ENCODE results near the gene SHROOM1.

- no peak for TF ChIP-seq SUZ12 (IDR thresholded peaks at IDR 0.05; ENCODE audit: extremely low read depth, insufficient read depth, insufficient read length)
- no peak for TF ChIP-seq YY1 (IDR thresholded peaks at IDR 0.05; ENCODE audit: insufficient read depth, insufficient read length)
- no peak for TF ChIP-seq ZNF274 (IDR thresholded peaks at IDR 0.05; ENCODE audit: low read depth, low read length)
These were observed 19.8 kb downstream of the SHROOM1 start for GRCh38 chr5:132810605-132811004.
